Cerebellar cortex (tissue), 1 donor: Measurements from ENCODE around the gene CCN6.
A peak's percentile ranks its signal among the peaks of the same experiment; 100 is the strongest.
"Not testable (repeated sequence)": the region's sequence is repeated elsewhere in the genome, so short reads cannot be mapped to it uniquely, and the experiment has no call there.

Experiments used
- DNase-seq: peaks from one replicate; pipeline ENCODE4 v3.0.0-alpha.2; 2015; ENCODE audit warnings: low spot score

CCN6 gene

DNA sequence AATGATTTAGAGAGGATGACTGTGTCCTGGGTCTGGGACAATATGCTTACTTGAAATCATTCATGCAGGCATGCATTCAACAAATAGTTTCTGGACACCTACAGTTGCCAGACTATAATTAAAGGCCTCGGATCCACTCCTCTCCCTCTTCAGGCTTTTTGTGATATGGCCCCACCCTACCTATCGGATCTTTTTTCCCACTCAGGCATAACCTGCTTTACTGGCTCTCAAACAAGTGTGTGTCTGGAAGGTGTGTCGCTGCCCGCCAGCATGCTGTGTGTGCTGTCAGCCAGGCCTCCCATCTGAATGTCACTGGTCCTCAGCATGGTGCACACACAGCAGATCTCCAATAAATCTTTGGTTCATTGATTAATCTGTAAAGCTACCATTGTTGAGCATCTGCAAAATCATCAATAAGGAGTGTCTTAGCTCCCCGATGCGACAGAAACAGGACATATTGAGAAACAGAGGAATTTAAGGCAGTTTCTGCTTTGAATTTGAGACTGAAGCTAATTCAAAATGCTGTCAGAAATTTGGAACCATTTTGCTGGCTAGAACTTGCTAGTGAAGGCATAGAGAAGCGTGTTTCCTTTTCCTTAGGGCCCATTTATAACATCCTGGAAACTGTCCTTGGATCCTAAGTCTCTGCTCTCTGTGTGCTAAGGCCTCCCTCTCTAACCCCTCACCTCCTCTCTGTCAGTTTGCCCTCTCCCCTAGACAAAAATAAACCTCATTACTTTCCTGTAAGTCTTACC lies 23.5 kb upstream of the CCN6 start:
- DNase-seq: peak; percentile 37

DNA sequence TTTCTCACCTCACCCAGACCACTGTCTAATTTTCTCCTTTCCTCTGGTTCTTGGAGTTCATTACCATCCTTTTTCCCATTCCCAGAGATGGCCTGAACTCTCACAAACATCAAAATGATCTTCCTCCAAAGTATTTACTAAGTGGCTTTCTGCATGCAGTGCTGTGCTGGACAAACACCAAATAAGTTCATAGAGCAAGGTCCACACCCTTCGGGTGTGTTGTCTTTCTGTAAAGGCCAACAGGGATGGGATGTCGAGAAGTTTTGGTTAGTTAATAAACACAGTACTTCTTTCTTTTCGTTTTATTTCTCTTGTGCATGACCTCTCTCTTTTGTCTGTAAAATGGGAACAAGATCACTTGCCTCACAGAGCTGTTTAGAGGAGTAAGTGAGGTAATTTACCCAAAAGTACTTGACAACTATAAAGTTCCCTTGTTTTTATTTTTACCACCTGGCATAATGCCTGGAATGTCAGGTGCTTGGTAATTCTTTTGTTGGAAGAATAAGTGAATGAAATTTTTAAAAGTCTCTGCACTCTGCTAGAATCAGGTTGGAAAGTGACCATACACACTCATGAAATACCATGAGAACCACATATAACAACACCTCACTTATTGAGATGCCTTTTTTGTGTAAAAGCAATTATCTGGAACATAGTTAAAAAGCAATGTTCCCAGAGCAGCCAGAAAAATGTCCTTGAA lies 22.8 kb upstream of the CCN6 start:
- no peak for DNase-seq

GRCh38 chr6:112031960-112032359 lies 21.9 kb upstream of the CCN6 start:
- DNase-seq: no peak

- DNase-seq: no peak
Observed at GRCh38 chr6:112032728-112033127, 21.2 kb upstream of the CCN6 start.

- no peak for DNase-seq
Observed at GRCh38 chr6:112033791-112034615, 19.9 kb upstream of the CCN6 start.

- DNase-seq: no peak
Observed at GRCh38 chr6:112034616-112034995, 19.3 kb upstream of the CCN6 start.

DNA sequence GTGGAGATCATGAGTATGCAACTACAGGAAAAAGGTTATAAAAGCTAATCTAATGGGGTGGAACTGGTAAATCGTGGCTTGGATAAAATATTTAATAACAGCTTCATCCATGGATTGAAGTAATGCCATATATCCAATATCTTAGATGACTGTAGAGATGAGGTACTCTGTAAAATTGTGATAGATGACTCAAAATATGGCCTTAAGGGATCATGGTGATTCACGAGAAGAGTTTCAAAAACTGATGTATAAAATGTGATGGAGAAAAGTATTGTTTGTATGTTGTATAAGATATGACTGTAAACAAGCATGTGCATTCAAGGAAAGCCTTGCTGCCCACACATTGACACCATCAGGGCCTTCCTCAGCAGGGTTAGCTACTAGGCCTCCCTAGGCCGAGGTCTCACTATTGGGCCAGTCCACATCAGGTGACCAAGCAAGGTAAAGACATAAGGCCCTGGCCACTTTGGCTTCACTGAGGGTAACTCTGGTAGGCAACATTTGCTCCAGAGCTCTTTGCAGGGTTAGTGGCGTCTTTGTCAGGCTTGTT lies 17.7 kb upstream of the CCN6 start:
- no peak for DNase-seq

- DNase-seq: no peak
Observed at GRCh38 chr6:112037783-112038216, 16.1 kb upstream of the CCN6 start.

GRCh38 chr6:112038268-112038667 lies 15.6 kb upstream of the CCN6 start:
- DNase-seq: no peak

DNA sequence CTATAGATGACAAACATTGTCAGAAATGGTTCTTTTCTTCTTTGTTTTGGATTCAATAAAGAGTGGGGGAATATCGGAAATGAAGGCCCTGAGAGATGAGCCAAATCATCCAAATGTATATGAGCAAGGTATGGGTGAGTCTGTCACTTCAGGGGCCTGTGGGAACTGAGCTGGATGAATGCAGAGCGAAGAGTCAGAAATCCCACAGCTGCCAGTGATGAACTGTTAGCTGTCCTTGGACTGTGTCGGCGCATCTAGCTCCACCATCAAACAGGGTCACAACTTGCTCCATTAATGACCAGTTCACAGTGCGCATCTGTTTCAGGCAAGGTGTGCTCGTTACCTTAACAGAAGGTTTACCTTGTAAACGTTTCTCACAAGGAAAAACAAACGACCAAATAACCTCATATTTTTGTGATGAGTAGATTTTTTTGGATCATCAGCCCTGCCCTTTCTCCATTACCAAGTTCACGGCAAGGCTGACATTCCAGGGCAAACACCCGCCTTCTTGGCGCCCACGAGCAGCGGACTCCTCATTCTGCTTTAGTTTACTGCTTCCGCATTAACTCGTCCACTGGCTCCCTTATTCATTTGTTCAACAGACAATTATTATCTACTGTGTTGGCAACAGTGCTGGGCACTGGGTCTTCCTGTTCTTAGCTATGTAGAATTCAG lies 15.0 kb upstream of the CCN6 start:
- DNase-seq: no peak

DNA sequence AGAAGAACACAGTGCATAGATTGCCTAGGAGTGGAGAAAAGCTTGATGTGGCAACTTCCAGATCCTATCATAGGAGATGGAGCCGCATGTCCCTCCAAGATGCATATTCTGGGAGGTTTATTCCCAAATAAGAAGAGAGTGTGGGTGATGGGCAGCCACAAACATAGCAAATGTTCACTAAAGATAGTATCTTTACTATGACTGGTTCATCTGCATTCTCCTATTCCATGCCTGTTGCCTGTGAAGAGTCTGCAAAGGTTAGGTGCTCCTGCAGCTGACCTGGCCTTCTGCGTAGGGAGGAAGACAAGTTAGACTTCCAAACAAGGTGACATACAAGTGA lies 14.5 kb upstream of the CCN6 start:
- no peak for DNase-seq

GRCh38 chr6:112040956-112041355 lies 12.9 kb upstream of the CCN6 start:
- no peak for DNase-seq

GRCh38 chr6:112041535-112041934 lies 12.4 kb upstream of the CCN6 start:
- DNase-seq: no peak

GRCh38 chr6:112043032-112044007 lies 10.6 kb upstream of the CCN6 start:
- peak; percentile 95 for DNase-seq

DNA sequence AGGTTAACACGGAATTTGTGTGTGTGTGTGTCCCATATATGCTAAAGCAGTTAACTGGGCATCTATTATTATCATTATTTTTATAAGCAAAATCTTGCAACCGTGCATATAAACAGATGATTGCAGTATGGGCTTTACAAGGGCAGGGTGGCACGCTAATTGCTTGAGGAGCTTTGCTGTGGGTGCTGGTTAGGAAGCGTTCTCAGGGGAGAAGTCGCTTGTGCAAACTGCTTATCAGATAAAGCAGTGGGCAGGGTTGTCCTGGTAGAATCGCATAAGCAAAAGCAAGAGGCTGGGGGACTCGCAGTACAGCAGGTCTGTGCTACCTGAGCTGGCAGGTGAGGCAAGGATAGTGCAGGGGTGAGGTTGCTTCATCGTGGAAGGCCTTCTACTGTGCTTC lies 9.7 kb upstream of the CCN6 start:
- no peak for DNase-seq

DNA sequence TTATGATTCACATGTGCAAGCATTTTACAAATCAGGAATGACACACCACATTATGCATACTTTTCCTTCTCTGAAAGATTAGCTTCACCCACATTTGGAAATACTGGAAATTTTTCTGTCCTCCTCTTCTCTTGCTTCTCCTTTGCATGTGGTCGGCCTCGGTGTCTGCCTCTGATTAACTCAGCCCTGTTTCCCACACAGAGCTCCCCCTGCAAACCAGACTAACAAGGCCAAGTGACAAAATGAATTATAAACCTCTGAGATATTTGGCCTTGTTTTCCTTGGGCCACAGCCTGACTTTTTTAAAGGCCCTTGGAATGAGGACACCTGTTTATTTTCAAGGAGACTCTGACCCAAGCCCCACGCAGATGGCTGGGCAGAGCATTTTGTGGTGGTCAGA lies 9.0 kb upstream of the CCN6 start:
- DNase-seq: no peak

GRCh38 chr6:112047523-112047922 lies 6.4 kb upstream of the CCN6 start:
- not testable (repeated sequence) for DNase-seq

- DNase-seq: no peak
Observed at GRCh38 chr6:112049026-112049799, 4.7 kb upstream of the CCN6 start.

- DNase-seq: no peak
Observed at GRCh38 chr6:112049996-112050395, 3.9 kb upstream of the CCN6 start.

GRCh38 chr6:112050429-112050828 lies 3.5 kb upstream of the CCN6 start:
- DNase-seq: no peak
